Smooth muscle cell of the brain vasculature (primary cell): Measurements from ENCODE around the gene FLOT2.
A peak's percentile ranks its signal among the peaks of the same experiment; 100 is the strongest.
"Not testable (repeated sequence)": the region's sequence is repeated elsewhere in the genome, so short reads cannot be mapped to it uniquely, and the experiment has no call there.

ENCODE experiments used
- DNase-seq: peaks from one replicate; pipeline ENCODE4 v3.0.0-alpha.2; 2012; ENCODE audit warnings: low read depth, low spot score

The FLOT2 gene

GRCh38 chr17:28843816-28844148 is 53.8 kb downstream of the FLOT2 start:
- no peak for DNase-seq

GRCh38 chr17:28842282-28843012 is 55.1 kb downstream of the FLOT2 start, which contains the start of gene FAM222B:
Gene FAM222B (minus strand): TSS chr17:28842790. CDS start chr17:28766667, 76,123 bp downstream.
- peak; percentile 57 for DNase-seq

GRCh38 chr17:28841901-28842281 is 55.6 kb downstream of the FLOT2 start:
- DNase-seq, result no peak

GRCh38 chr17:28839221-28839620 is 58.3 kb downstream of the FLOT2 start:
- peak; percentile 39 for DNase-seq

- DNase-seq, result not testable (repeated sequence)
These were observed 61.0 kb downstream of the FLOT2 start for GRCh38 chr17:28836541-28836940.

GRCh38 chr17:28834420-28834819 is 63.1 kb downstream of the FLOT2 start:
- no peak for DNase-seq
